Neuronal stem cell (in vitro differentiated cells): ENCODE measurements around the gene PPP4R3A.
"Not testable (repeated sequence)": the region's sequence is repeated elsewhere in the genome, so short reads cannot be mapped to it uniquely, and the experiment has no call there.

ENCODE experiments used
- DNase-seq: peaks from one replicate; pipeline ENCODE4 v3.0.0-alpha.2; 2013; ENCODE audit warnings: low spot score
- H2AFZ ChIP-seq: one replicate; pipeline ENCODE4 v1.6.1; 2013; ENCODE audit warnings: mild to moderate bottlenecking, low read length, inconsistent platforms
- H2AK5ac ChIP-seq: 2 replicates; pipeline ENCODE4 v1.6.1; 2013; ENCODE audit warnings: low read depth, mild to moderate bottlenecking, inconsistent platforms, low read length, moderate library complexity, mixed read lengths
- H2BK120ac ChIP-seq: 2 replicates; pipeline ENCODE4 v1.6.1; 2013; ENCODE audit warnings: low read depth, mild to moderate bottlenecking, inconsistent platforms, low read length, moderate library complexity, mixed read lengths
- H2BK12ac ChIP-seq: one replicate; pipeline ENCODE4 v1.6.1; 2013; ENCODE audit warnings: low read length, inconsistent platforms
- H2BK15ac ChIP-seq: 2 replicates; pipeline ENCODE4 v1.6.1; 2013; ENCODE audit warnings: mild to moderate bottlenecking, low read length, inconsistent platforms, mixed read lengths
- H2BK5ac ChIP-seq: one replicate; pipeline ENCODE4 v1.6.1; 2013; ENCODE audit warnings: inconsistent platforms, mild to moderate bottlenecking, low read length, moderate library complexity
- H3K14ac ChIP-seq: one replicate; pipeline ENCODE4 v1.6.1; 2013; ENCODE audit warnings: low read length, inconsistent platforms
- H3K18ac ChIP-seq: 2 replicates; pipeline ENCODE4 v1.6.1; 2013; ENCODE audit warnings: low read length, inconsistent platforms
- H3K23ac ChIP-seq: 2 replicates; pipeline ENCODE4 v1.6.1; 2013; ENCODE audit warnings: low read depth, mild to moderate bottlenecking, mixed read lengths, low read length, inconsistent platforms; ENCODE audit not compliant: poor library complexity
- H3K27ac ChIP-seq: replicated peaks from 3 replicates; pipeline ENCODE4 v1.5.1; 2013; ENCODE audit warnings: low read length, inconsistent platforms
- H3K27me3 ChIP-seq, 3 experiments: 2 replicates each; pipeline ENCODE4 v1.6.1; 2013; ENCODE audit warnings: low read length in 3 of 3, mild to moderate bottlenecking in 2 of 3, inconsistent platforms in 1 of 3, low read depth in 1 of 3, mixed read lengths in 1 of 3, moderate library complexity in 1 of 3; ENCODE audit not compliant: control insufficient read depth in 3 of 3, insufficient read depth in 3 of 3
- H3K36me3 ChIP-seq, 2 donors: replicated peaks in 1 of 2; 2 replicates each; pipeline ENCODE4 v1.6.1; 2013; ENCODE audit warnings: low read length in 2 of 2; ENCODE audit not compliant: control insufficient read depth in 2 of 2, insufficient read depth in 2 of 2
- H3K4ac ChIP-seq: 2 replicates; pipeline ENCODE4 v1.6.1; 2013; ENCODE audit warnings: inconsistent platforms, mild to moderate bottlenecking, low read length, moderate library complexity
- H3K4me1 ChIP-seq, 2 donors: 1 replicate in 1 of 2; 2 replicates in 1 of 2; pipeline ENCODE4 v1.6.1; 2013; ENCODE audit warnings: low read length in 2 of 2, low read depth in 1 of 2; ENCODE audit not compliant: control insufficient read depth in 2 of 2, insufficient read depth in 1 of 2
- H3K4me2 ChIP-seq: one replicate; pipeline ENCODE4 v1.6.1; 2013; ENCODE audit warnings: mild to moderate bottlenecking, low read length, inconsistent platforms; ENCODE audit not compliant: insufficient read depth, poor library complexity, severe bottlenecking
- H3K4me3 ChIP-seq, 2 donors: 2 replicates each; pipeline ENCODE4 v1.5.1; 2013; ENCODE audit warnings: low read length in 2 of 2, mild to moderate bottlenecking in 2 of 2, inconsistent platforms in 1 of 2, moderate library complexity in 1 of 2
- H3K79me1 ChIP-seq: one replicate; pipeline ENCODE4 v1.6.1; 2013; ENCODE audit warnings: low read depth, mild to moderate bottlenecking, inconsistent platforms, low read length, moderate library complexity
- H3K9ac ChIP-seq: one replicate; pipeline ENCODE4 v1.6.1; 2013; ENCODE audit warnings: mild to moderate bottlenecking, low read depth, low read length, inconsistent platforms; ENCODE audit not compliant: poor library complexity
- H3K9me3 ChIP-seq, 2 donors: replicated peaks in 1 of 2; 2 replicates each; pipeline versions ENCODE3 to v1.6.1; 2013; ENCODE audit warnings: low read length in 2 of 2, mild to moderate bottlenecking in 2 of 2, inconsistent platforms in 1 of 2, low read depth in 1 of 2, mixed read lengths in 1 of 2, moderate library complexity in 1 of 2; ENCODE audit not compliant: control insufficient read depth in 2 of 2, insufficient read depth in 1 of 2
- H4K8ac ChIP-seq: one replicate; pipeline ENCODE4 v1.6.1; 2013; ENCODE audit warnings: low read depth, mild to moderate bottlenecking, inconsistent platforms, low read length, moderate library complexity
- H4K91ac ChIP-seq: one replicate; pipeline ENCODE4 v1.6.1; 2013; ENCODE audit warnings: low read length, low read depth, mild to moderate bottlenecking, inconsistent platforms; ENCODE audit not compliant: poor library complexity
- WGBS, 2 donors: extraction: QIAGEN DNeasy Blood & Tissue Kit; methylation state at CpG; one replicate each; pipeline ENCODE4 v1.1.7; 2013; ENCODE audit warnings: missing lambda C conversion rate in 2 of 2, mixed read lengths in 1 of 2; ENCODE audit not compliant: insufficient read length in 2 of 2, insufficient replicate concordance in 1 of 2; ENCODE audit errors: extremely low coverage in 2 of 2; 5-methylcytosine and 5-hydroxymethylcytosine counted together

Gene PPP4R3A

DNA sequence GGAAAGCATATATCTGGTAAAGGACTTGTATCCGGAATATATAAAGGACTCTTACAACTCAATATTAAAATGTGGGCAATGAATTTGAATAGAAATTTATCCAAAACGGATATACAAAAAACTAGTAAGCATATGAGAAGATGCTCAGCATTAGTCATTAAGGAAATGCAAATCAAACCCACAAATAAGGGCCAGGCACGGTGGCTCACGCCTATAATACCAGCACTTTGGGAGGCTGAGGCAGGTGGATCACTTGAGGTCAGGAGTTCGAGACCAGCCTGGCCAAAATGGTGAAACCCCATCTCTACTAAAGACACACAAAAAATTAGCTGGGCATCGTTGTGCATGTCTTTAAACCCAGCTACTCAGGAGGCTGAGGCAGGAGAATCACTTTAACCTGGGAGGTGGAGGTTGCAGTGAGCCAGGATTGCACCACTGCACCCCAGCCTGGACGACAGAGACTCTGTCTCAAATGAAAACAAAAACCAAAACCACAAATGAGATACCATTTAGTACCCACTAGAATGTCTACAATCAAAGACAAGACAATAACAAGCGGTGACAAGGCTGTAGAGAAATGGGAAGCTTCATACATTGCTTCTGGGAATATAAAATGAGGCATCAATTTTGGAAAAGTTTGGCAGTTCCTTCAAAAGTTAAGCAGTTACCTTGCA is 15.6 kb downstream of the PPP4R3A start:
- H3K9me3 ChIP-seq, H2BK12ac ChIP-seq, H3K23ac ChIP-seq, H2BK5ac ChIP-seq, H3K27ac ChIP-seq, H3K14ac ChIP-seq, H4K91ac ChIP-seq, DNase-seq, H2BK15ac ChIP-seq, H4K8ac ChIP-seq, H3K4me2 ChIP-seq, H3K18ac ChIP-seq, H3K4me1 ChIP-seq, H2AK5ac ChIP-seq, H3K4me3 ChIP-seq, H3K27me3 ChIP-seq, H3K79me1 ChIP-seq, H2AFZ ChIP-seq, H2BK120ac ChIP-seq, H3K9ac ChIP-seq, H3K4ac ChIP-seq: not testable (repeated sequence)
- no CpG with 5 or more reads among the region's 8 CpGs for WGBS, 2 donors
- peaks cover 2 to 51% of the 10 kb centered on the region in 2 donors for H3K36me3 ChIP-seq

GRCh38 chr14:91493169-91493568 is 16.9 kb downstream of the PPP4R3A start:
- no peak overlapping the region for H2BK5ac ChIP-seq
- no peak overlapping the region for H4K8ac ChIP-seq
- H3K14ac ChIP-seq = no peak overlapping the region
- H3K27ac ChIP-seq = no peak overlapping the region
- no CpG with 5 or more reads among the region's 3 CpGs for WGBS, 2 donors
- no peak overlapping the region for H2BK120ac ChIP-seq
- no peaks in the 10 kb centered on the region for H3K4me1 ChIP-seq
- H2BK15ac ChIP-seq = no peak overlapping the region
- H3K9me3 ChIP-seq = no peaks in the 10 kb centered on the region
- no peaks in the 10 kb centered on the region for H3K79me1 ChIP-seq
- H3K9ac ChIP-seq = no peak overlapping the region
- H4K91ac ChIP-seq = no peak overlapping the region
- H3K23ac ChIP-seq = no peak overlapping the region
- no peak overlapping the region for H3K4me3 ChIP-seq
- no peak overlapping the region for H2AK5ac ChIP-seq
- H3K18ac ChIP-seq = no peak overlapping the region
- H3K27me3 ChIP-seq = no peaks in the 10 kb centered on the region
- H3K36me3 ChIP-seq = peaks cover 2 to 53% of the 10 kb centered on the region in 2 donors
- no peak overlapping the region for H3K4me2 ChIP-seq
- no peak for DNase-seq
- H2AFZ ChIP-seq = no peak overlapping the region
- no peak overlapping the region for H3K4ac ChIP-seq
- no peak overlapping the region for H2BK12ac ChIP-seq

- H3K4ac ChIP-seq = no peak overlapping the region
- H3K18ac ChIP-seq = no peak overlapping the region
- WGBS, 2 donors = no CpG with 5 or more reads among the region's 2 CpGs
- peaks cover 16 to 95% of the 10 kb centered on the region in 2 donors for H3K36me3 ChIP-seq
- no peaks in the 10 kb centered on the region for H3K27me3 ChIP-seq
- no peak overlapping the region for H3K4me2 ChIP-seq
- peaks cover 5% of the 10 kb centered on the region for H3K79me1 ChIP-seq
- H4K91ac ChIP-seq = no peak overlapping the region
- H3K27ac ChIP-seq = no peak overlapping the region
- no peak overlapping the region for H3K4me3 ChIP-seq
- H2AK5ac ChIP-seq = no peak overlapping the region
- no peak overlapping the region for H2BK5ac ChIP-seq
- no peak overlapping the region for H3K9ac ChIP-seq
- DNase-seq = no peak
- H3K23ac ChIP-seq = no peak overlapping the region
- H3K14ac ChIP-seq = no peak overlapping the region
- H2BK15ac ChIP-seq = no peak overlapping the region
- no peaks in the 10 kb centered on the region for H3K4me1 ChIP-seq
- no peak overlapping the region for H2BK12ac ChIP-seq
- H2BK120ac ChIP-seq = no peak overlapping the region
- no peak overlapping the region for H2AFZ ChIP-seq
- no peaks in the 10 kb centered on the region for H3K9me3 ChIP-seq
- no peak overlapping the region for H4K8ac ChIP-seq
Measured at GRCh38 chr14:91484744-91485143, 25.4 kb downstream of the PPP4R3A start.

DNA sequence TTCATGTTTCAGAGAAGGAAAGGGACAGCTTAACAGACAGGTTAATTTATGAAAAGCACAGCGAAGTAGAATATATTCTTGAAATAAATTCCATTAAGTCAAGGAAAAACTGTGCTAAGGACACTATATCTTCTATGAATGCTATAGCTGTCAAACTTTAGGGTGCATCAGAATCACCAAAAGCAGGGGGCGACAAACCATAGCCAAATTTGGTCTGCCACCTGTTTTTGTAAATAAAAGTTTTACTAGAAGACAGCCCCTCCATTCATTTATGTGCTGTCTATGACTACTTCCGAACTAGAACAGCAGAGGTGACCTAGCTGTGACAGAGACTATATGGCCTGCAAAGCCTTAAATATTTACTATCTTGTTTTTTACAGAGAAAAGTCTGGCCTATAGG is 25.9 kb downstream of the PPP4R3A start:
- Histone ChIP-seq H2BK12ac (no peak overlapping the region), H3K14ac (no peak overlapping the region), H3K23ac (no peak overlapping the region), H3K4ac (no peak overlapping the region), H4K91ac (no peak overlapping the region), H3K9me3 (no peaks in the 10 kb centered on the region), H3K79me1 (peaks cover 5% of the 10 kb centered on the region), H3K27me3 (no peaks in the 10 kb centered on the region), H3K4me3 (no peak overlapping the region), H2BK120ac (no peak overlapping the region), H4K8ac (no peak overlapping the region), H3K4me1 (no peaks in the 10 kb centered on the region), H3K4me2 (no peak overlapping the region), H3K36me3 (peaks cover 16 to 95% of the 10 kb centered on the region in 2 donors), H2BK5ac (no peak overlapping the region), H2AFZ (no peak overlapping the region), H2AK5ac (no peak overlapping the region), H3K18ac (no peak overlapping the region), H2BK15ac (no peak overlapping the region), H3K9ac (no peak overlapping the region), H3K27ac (no peak overlapping the region)
- DNase-seq = no peak
- WGBS, 2 donors = no CpG with 5 or more reads among the region's 3 CpGs
